GM21529 (cell line): ENCODE measurements around the gene GFER.

Experiments
- ATAC-seq: cut with Tn5 transposase; IDR thresholded peaks from one replicate; pipeline ENCODE4 v1.9.1; 2021; ENCODE audit not compliant: unreplicated experiment

GFER gene

GRCh38 chr16:1974157-1975070, 9.6 kb upstream of the GFER start:
- ATAC-seq: no peak

GRCh38 chr16:1975432-1976215, 8.4 kb upstream of the GFER start:
- no peak for ATAC-seq

GRCh38 chr16:1976216-1976520, 7.8 kb upstream of the GFER start:
- ATAC-seq: no peak

- no peak for ATAC-seq
These were observed 6.8 kb upstream of the GFER start for GRCh38 chr16:1976951-1977874.

GRCh38 chr16:1977875-1978268, 6.1 kb upstream of the GFER start:
- no peak for ATAC-seq

GRCh38 chr16:1978476-1979120, 5.4 kb upstream of the GFER start:
- no peak for ATAC-seq

- ATAC-seq: no peak
These were observed 4.5 kb upstream of the GFER start for GRCh38 chr16:1979271-1980029.

- ATAC-seq: no peak
These were observed 3.8 kb upstream of the GFER start for GRCh38 chr16:1980030-1980769.

- no peak for ATAC-seq
These were observed 3.3 kb upstream of the GFER start for GRCh38 chr16:1980770-1981087.

- ATAC-seq: no peak
These were observed 2.6 kb upstream of the GFER start, which contains the start of gene NOXO1 for GRCh38 chr16:1981398-1981836. TSS of gene NOXO1 (minus strand) at chr16:1981469. CDS start at chr16:1981179, 290 bp downstream.

GRCh38 chr16:1982013-1982433, 2.0 kb upstream of the GFER start:
- ATAC-seq: no peak

- no peak for ATAC-seq
These were observed 926 bp upstream of the GFER start for GRCh38 chr16:1982991-1983543.

- peak; percentile 16 for ATAC-seq
These were observed 593 bp downstream of the GFER start for GRCh38 chr16:1984347-1985225.

- no peak for ATAC-seq
These were observed 1.6 kb downstream of the GFER start for GRCh38 chr16:1985466-1986150.

- no peak for ATAC-seq
These were observed 3.2 kb downstream of the GFER start for GRCh38 chr16:1987198-1987597.

- ATAC-seq: no peak
These were observed 5.5 kb downstream of the GFER start, which contains the start of gene SYNGR3 for GRCh38 chr16:1989209-1990100. TSS of gene SYNGR3 (plus strand) at chr16:1989970. CDS start at chr16:1990103, 133 bp downstream.

- ATAC-seq: no peak
These were observed 6.0 kb downstream of the GFER start for GRCh38 chr16:1990101-1990350.
